HEK293T (cell line): Measurements from ENCODE around the gene SLC2A13.
"Not testable (repeated sequence)": the region's sequence is repeated elsewhere in the genome, so short reads cannot be mapped to it uniquely, and the experiment has no call there.

Source experiments
- CTCF ChIA-PET: fragments of 350-600 bp; formaldehyde crosslinking; extraction: SDS; loops from one replicate; lab custom pipeline; 2021; ENCODE audit warnings: antibody characterized with exemption, inconsistent platforms; lab: Yijun Ruan, JAX
- POLR2A ChIA-PET: fragments of 350-600 bp; formaldehyde crosslinking; extraction: SDS; loops from one replicate; lab custom pipeline; 2020; ENCODE audit warnings: antibody characterized with exemption, inconsistent platforms; lab: Yijun Ruan, JAX
- DNase-seq: peaks from one replicate; pipeline ENCODE4 v3.0.0; 2012; ENCODE audit warnings: mixed read lengths; ENCODE audit errors: extremely low spot score
- ARNT ChIP-seq: fragments of 450-650 bp; IDR thresholded peaks from 2 replicates; pipeline ENCODE4 v1.6.1; 2017; ENCODE audit warnings: mild to moderate bottlenecking
- BHLHE40 ChIP-seq: fragments of 450-650 bp; IDR thresholded peaks from 2 replicates; pipeline ENCODE4 v1.6.1; 2016; ENCODE audit warnings: mild to moderate bottlenecking, moderate library complexity, borderline replicate concordance
- CTBP1 ChIP-seq: fragments of 450-650 bp; IDR thresholded peaks from 2 replicates; pipeline ENCODE4 v1.6.1; 2016; ENCODE audit warnings: borderline replicate concordance
- ELF4 ChIP-seq: fragments of 450-650 bp; IDR thresholded peaks from 2 replicates; pipeline ENCODE4 v1.6.1; 2017; ENCODE audit warnings: antibody characterized with exemption
- FOXA1 ChIP-seq: fragments of 450-650 bp; IDR thresholded peaks from 2 replicates; pipeline ENCODE4 v1.6.1; 2016; ENCODE audit warnings: mild to moderate bottlenecking
- FOXK2 ChIP-seq: fragments of 450-650 bp; IDR thresholded peaks from 2 replicates; pipeline ENCODE4 v1.6.1; 2016; ENCODE audit warnings: mild to moderate bottlenecking
- FOXM1 ChIP-seq: fragments of 450-650 bp; IDR thresholded peaks from 2 replicates; pipeline ENCODE4 v1.6.1; 2017; ENCODE audit warnings: mild to moderate bottlenecking, borderline replicate concordance
- HDGF ChIP-seq: fragments of 450-650 bp; IDR thresholded peaks from 2 replicates; pipeline ENCODE4 v1.6.1; 2017; ENCODE audit warnings: antibody characterized with exemption, borderline replicate concordance
- L3MBTL2 ChIP-seq: fragments of 450-650 bp; conservative IDR thresholded peaks from 2 replicates; pipeline ENCODE4 v1.6.1; 2016; ENCODE audit warnings: mild to moderate bottlenecking
- LEF1 ChIP-seq: fragments of 450-650 bp; IDR thresholded peaks from 2 replicates; pipeline ENCODE4 v1.6.1; 2017; ENCODE audit warnings: mild to moderate bottlenecking, borderline replicate concordance
- NFRKB ChIP-seq: fragments of 450-650 bp; IDR thresholded peaks from 2 replicates; pipeline ENCODE4 v1.6.1; 2016; ENCODE audit warnings: mild to moderate bottlenecking, moderate library complexity
- PKNOX1 ChIP-seq: fragments of 450-650 bp; IDR thresholded peaks from 2 replicates; pipeline ENCODE4 v1.6.1; 2016
- SP1 ChIP-seq: fragments of 450-650 bp; IDR thresholded peaks from 2 replicates; pipeline ENCODE4 v1.6.1; 2017
- SUZ12 ChIP-seq: fragments of 450-650 bp; IDR thresholded peaks from 2 replicates; pipeline ENCODE4 v1.6.1; 2016; ENCODE audit warnings: mild to moderate bottlenecking
- TARDBP ChIP-seq: fragments of 450-650 bp; IDR thresholded peaks from 2 replicates; pipeline ENCODE4 v1.6.1; 2016
- ZNF384 ChIP-seq: fragments of 450-650 bp; IDR thresholded peaks from 2 replicates; pipeline ENCODE4 v1.6.1; 2016

SLC2A13 gene

DNA sequence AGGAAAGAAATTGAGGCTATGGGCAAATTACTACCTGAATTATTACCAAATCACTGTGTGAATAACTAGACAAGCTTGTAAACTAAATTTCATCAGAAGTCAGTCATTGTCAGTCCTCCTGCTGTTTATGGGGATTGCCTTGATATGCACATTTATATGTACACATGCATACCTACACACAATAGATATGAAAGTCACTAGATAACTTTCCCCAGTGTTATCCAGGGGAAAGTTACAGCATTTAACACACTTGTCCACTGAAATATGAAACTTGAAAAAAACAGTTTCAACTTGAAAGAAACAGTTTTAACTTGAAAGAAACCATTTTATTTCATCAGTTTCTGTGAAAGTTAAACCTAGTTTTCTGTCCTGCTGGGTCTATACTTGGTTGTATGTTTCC, 199.6 kb downstream of the SLC2A13 start:
- DNase-seq, result no peak
- ChIA-PET CTCF (no interaction called here), POLR2A (no interaction called here)
- TF ChIP-seq SUZ12 (no peak), NFRKB (no peak), FOXA1 (no peak), BHLHE40 (no peak), ELF4 (no peak), SP1 (no peak), PKNOX1 (no peak), L3MBTL2 (no peak), CTBP1 (no peak), FOXM1 (no peak), FOXK2 (no peak), ZNF384 (no peak), TARDBP (no peak), HDGF (no peak), ARNT (no peak), LEF1 (no peak)

GRCh38 chr12:39905152-39905551, 200.7 kb downstream of the SLC2A13 start:
- no peak for TF ChIP-seq ZNF384
- no peak for TF ChIP-seq BHLHE40
- TF ChIP-seq L3MBTL2, result no peak
- TF ChIP-seq ELF4, result no peak
- TF ChIP-seq LEF1, result no peak
- TF ChIP-seq FOXM1, result no peak
- CTCF ChIA-PET, result no interaction called here
- POLR2A ChIA-PET, result no interaction called here
- DNase-seq, result no peak

GRCh38 chr12:39902821-39903220, 203.1 kb downstream of the SLC2A13 start:
- ChIA-PET POLR2A (no interaction called here), CTCF (no interaction called here)
- no peak for TF ChIP-seq LEF1
- no peak for TF ChIP-seq ARNT
- DNase-seq, result no peak

GRCh38 chr12:39897315-39897714, 208.6 kb downstream of the SLC2A13 start:
- POLR2A ChIA-PET, result no interaction called here
- no peak for DNase-seq
- CTCF ChIA-PET, result no interaction called here
- TF ChIP-seq HDGF (no peak), NFRKB (no peak), ZNF384 (no peak), LEF1 (no peak), SUZ12 (no peak), BHLHE40 (no peak)

GRCh38 chr12:39893388-39893787, 212.5 kb downstream of the SLC2A13 start:
- DNase-seq, CTCF ChIA-PET, POLR2A ChIA-PET: not testable (repeated sequence)

GRCh38 chr12:39892146-39892545, 213.7 kb downstream of the SLC2A13 start:
- CTCF ChIA-PET, result no interaction called here
- no peak for DNase-seq
- TF ChIP-seq FOXM1 (no peak), ARNT (no peak), HDGF (no peak), FOXK2 (no peak), SP1 (no peak), TARDBP (no peak), PKNOX1 (no peak), SUZ12 (no peak), CTBP1 (no peak), FOXA1 (no peak), L3MBTL2 (no peak), NFRKB (no peak), LEF1 (no peak), BHLHE40 (no peak)
- POLR2A ChIA-PET, result no interaction called here

- TF ChIP-seq BHLHE40, result no peak
- TF ChIP-seq SP1, result no peak
- no peak for TF ChIP-seq ELF4
- TF ChIP-seq FOXK2, result no peak
- TF ChIP-seq NFRKB, result no peak
- no peak for TF ChIP-seq FOXA1
- TF ChIP-seq PKNOX1, result no peak
- TF ChIP-seq LEF1, result no peak
- no peak for TF ChIP-seq L3MBTL2
- no peak for TF ChIP-seq ARNT
- TF ChIP-seq HDGF, result no peak
- TF ChIP-seq FOXM1, result no peak
- POLR2A ChIA-PET, result no interaction called here
- CTCF ChIA-PET, result no interaction called here
- DNase-seq, result no peak
Measured at GRCh38 chr12:39887856-39888255, 218.0 kb downstream of the SLC2A13 start.
